HG02884 (cell line): ENCODE data around the gene CYP4F3.
"Not testable (repeated sequence)": the region's sequence is repeated elsewhere in the genome, so short reads cannot be mapped to it uniquely, and the experiment has no call there.

Source experiments
- ATAC-seq: cut with Tn5 transposase; IDR thresholded peaks from one replicate; pipeline ENCODE4 v1.9.1; 2021; ENCODE audit warnings: mild to moderate bottlenecking, moderate library complexity; ENCODE audit not compliant: unreplicated experiment

Gene CYP4F3

DNA sequence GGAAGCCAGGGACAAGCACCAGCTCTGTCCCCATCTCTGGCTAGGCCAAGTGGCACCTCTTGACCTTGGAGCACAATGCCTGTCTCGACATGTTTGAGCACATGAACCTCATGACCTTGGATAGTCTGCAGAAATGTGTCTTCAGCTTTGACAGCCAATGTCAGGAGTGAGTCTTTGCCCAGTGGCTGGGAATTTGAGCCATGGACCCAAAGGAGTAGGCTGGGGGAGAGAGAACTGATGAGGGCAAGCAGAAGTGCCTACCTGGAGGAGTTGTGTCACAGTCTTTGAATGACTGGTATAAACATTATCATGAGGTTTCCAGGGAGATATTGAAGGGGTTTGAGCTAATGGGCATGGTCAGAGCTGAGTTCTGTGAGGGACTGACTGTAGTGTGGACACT is 25.5 kb downstream of the CYP4F3 start:
- ATAC-seq: no peak

DNA sequence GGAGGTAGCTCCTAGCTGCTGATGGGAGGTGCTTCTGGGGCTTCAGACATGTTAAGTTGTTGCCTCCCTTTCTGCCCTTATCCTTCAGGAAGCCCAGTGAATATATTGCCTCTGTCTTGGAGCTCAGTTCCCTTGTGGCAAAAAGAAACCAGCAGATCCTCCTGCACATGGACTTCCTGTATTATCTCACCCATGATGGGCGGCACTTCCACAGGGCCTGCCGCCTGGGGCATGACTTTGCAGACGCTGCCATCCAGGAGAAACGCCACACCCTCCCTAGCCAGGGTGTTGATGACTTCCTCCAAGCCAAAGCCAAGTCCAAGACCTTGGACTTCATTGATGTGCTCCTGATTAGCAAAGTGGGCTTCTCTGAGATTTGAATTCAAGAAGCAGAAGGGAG is 26.2 kb downstream of the CYP4F3 start:
- ATAC-seq: no peak

DNA sequence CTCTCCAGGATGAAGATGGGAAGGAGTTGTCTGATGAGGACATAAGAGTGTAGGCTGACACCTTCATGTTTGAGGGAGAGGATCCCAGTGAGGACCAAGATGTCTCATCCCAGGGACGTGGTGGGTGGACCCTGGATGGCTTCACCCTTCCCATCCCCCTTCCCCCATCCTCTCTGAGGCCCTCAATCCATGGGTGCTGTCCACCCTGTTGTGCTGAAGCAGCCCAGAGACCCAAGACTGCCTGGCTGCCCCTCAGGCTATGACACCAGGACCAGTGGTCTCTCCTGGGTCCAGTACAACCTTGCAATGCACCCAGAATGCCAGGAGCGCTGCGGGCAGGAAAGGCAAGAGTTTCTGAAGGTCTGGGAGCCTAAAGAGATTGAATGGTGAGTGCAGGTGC is 28.7 kb downstream of the CYP4F3 start:
- no peak for ATAC-seq

DNA sequence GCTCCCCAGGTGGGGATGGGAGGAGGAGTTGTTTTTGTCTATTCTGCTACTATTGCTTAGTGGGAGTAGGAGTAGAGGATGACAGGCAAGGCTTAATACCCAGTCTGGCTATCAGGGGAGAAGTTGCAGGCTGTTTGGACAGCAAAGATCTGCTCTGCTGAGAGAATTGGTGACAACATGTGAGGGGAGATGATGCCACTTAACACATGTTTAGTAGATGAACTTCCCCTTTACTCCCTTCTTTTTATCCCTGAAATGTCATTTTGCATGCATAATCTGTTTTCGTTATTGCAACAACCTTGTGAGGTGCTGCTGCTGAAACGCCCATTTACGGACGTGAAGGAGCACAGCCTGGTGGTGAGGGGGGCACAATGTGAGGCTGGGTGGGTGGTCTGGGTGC is 29.2 kb downstream of the CYP4F3 start:
- no peak for ATAC-seq

GRCh38 chr19:15671237-15671821 is 30.6 kb downstream of the CYP4F3 start:
- ATAC-seq: no peak

- no peak for ATAC-seq
Observed at GRCh38 chr19:15671891-15672579, 31.3 kb downstream of the CYP4F3 start.

DNA sequence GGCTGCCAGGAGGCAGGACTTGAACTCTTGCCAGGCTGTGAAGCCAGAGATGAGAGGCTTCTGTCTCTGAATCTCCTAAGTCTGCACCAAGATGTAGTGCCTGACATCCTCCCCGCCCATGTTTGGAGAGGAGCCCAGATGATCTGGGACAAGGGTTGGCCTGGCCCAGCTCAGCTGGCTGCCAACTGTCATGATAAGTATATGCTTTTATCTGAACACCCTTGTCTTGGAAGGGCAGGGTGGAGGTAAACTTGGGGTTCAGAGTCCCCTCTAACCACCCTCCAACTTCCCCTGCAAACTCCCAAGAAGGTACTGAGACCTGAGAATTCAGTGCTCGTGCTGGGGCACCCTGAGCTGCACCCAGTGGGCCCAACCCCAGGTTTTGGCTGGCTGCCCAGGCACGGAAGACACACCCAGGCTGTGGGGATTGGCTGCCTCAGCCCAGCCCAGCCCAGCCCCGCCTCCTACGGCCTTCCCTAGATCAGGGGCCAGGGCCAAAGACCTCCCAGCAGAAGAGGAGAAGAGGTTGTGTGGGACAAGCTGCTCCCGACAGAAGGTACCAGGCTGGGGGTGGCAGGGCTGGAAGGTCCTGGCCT is 32.0 kb downstream of the CYP4F3 start, which contains the start of gene CYP4F12:
CYP4F12 (plus strand) TSS at position 508 of the 596 bp plus-strand sequence. CDS start 443 bp downstream, outside the sequence.
- no peak for ATAC-seq

DNA sequence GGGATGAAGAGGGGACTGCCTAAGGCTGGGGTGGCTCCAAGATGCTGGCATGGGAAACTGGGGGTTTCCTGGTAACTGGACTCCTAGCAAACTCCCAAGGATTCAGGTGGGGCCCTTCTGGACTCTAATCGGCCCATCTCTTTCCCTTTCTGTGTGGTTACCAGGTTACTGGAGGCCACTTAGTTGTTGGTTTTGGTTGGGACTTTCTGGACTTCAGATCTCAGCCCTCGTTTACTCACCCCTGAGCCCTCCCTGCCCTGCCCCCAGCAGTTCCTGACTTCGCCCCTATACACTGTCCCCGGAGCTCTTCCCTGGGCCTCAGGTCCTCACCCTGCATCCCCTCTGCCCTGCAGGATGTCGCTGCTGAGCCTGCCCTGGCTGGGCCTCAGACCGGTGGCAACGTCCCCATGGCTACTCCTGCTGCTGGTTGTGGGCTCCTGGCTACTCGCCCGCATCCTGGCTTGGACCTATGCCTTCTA is 32.5 kb downstream of the CYP4F3 start:
- no peak for ATAC-seq

DNA sequence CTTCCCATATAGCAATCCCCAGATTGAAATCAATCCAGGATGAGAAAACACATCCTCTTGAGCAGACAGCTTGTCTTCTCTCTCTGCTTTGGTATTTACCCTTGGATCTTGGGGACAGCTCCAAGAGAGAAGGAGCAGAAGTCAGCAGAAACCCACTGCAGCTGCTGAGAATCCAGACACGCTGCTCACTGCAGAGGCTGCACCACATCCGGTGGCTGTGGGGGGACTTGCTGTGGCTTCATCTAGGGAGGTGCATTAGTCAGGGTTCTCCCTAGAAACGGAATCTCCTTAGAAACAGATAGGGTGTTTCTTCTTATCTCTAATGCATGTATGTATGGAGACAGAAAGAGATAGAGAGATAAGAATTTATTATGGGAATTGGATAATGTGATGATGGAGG is 34.9 kb downstream of the CYP4F3 start:
- ATAC-seq: no peak

GRCh38 chr19:15679089-15679488 is 38.4 kb downstream of the CYP4F3 start:
- ATAC-seq: no peak

DNA sequence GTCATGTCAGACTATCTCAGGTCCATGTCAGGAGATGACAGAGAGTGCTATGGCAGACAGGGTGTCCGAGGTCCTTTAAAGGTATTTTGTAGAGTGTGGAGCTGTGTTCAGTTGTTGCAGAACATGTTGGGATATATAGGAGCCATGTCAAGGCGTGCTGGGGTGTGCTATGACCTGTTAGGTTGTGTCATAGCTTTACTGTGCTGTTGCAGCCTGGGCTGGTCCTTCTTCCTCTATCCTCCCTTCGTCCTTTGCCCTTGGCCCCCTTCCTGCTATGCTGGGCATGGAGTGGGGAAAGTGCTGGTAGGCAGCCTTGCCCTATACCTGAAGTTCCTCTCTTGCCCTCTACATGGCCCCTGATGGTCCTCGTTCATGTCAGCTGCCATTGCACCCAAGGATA is 39.2 kb downstream of the CYP4F3 start:
- ATAC-seq: not testable (repeated sequence)

- ATAC-seq: no peak
Observed at GRCh38 chr19:15680478-15681322, 40.0 kb downstream of the CYP4F3 start.

DNA sequence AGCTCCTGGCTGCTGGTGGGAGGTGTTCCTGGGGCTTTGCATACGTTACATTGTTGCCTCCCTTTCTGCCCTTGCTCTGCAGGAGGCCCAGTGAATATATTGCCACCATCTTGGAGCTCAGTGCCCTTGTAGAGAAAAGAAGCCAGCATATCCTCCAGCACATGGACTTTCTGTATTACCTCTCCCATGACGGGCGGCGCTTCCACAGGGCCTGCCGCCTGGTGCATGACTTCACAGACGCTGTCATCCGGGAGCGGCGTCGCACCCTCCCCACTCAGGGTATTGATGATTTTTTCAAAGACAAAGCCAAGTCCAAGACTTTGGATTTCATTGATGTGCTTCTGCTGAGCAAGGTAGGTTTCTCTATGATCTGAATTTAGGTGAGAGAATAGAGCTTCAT is 42.7 kb downstream of the CYP4F3 start:
- no peak for ATAC-seq

DNA sequence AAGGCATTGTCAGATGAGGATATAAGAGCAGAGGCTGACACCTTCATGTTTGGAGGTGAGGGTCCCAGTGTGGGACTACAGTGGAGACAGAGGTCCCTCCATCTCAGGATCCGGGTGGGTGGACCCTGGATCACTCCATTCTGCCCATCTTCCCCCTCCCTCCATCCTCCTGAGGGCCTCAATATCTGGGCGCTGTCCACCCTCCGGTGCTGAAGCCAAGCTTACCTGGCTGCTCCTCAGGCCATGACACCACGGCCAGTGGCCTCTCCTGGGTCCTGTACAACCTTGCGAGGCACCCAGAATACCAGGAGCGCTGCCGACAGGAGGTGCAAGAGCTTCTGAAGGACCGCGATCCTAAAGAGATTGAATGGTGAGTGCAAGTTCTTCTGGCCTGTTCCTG is 44.1 kb downstream of the CYP4F3 start:
- ATAC-seq: no peak

DNA sequence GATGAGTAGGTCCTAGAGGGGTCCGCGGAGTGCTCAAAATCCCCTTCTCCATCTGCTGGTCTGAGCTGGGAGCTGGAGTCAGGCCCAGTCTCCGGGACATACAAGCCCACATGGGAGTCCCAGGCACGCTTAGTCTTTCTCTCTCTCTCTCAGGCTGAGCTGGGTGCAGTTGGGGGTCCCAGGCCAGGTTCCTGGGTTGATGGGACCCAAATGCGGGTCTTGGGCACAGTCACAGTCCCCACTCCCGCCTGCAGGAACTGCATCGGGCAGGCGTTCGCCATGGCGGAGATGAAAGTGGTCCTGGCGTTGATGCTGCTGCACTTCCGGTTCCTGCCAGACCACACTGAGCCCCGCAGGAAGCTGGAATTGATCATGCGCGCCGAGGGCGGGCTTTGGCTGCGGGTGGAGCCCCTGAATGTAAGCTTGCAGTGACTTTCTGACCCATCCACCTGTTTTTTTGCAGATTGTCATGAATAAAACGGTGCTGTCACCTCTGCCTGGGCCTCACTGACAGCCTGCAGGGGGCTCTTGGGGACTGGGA is 56.0 kb downstream of the CYP4F3 start:
- no peak for ATAC-seq

GRCh38 chr19:15701757-15702533 is 61.2 kb downstream of the CYP4F3 start:
- no peak for ATAC-seq

GRCh38 chr19:15702534-15702930 is 61.8 kb downstream of the CYP4F3 start:
- no peak for ATAC-seq
